Measurements from ENCODE around the gene TTPAL. TPM values are rescaled to one million over a fixed set of nuclear protein-coding genes. Genes with fewer than 3 reads are reported as not detected.

TTPAL gene
- total and polyA plus RNA-seq, 7 donors: 1.2 to 8.4 (median 4.5) TPM

DNA sequence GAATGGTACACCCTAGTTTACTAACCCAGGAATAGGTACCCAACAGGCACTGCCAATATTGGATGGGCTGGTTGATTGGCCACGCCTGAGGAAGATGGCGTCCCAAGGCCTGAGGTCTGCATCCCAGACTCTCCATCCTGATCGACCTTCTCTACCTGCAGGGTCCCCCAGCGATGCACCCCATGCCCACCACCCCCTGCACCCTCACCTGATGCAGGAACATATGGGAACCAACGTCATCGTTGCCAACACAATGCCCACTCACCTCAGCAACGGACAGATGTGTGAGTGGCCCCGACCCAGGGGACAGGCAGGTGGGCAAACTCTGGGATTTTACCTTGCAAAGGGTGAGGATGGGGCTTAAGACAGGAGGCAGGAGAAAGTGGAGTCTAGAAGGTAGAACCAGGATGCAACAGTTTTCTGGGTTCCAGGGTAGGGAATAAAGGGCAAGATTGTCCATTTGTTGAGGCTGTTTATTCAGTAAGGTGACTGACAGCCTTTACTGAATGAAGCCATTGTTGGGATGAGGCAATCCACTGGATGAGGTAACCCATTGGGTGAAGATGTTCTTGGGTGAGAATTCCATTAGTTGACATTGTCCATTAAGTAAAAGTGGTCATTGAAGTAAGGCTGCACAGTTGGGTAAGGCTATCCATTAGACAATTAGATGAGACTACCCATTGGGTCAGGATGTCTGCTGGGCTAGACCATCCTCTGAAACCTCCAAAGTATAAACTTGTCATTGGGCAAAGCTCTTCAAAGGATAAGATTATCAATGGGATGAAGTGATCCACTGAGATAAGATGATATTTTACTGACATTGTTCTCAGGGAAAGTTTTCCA lies 47.3 kb upstream of the TTPAL start:
- Histone ChIP-seq H3K36me3 (ENCODE audit: insufficient read depth in 1 of 2, low read depth in 1 of 2) (no peaks in the 10 kb centered on the region), H3K27ac (no peak overlapping the region), H3K27me3 (ENCODE audit: insufficient read depth in 3 of 3, low read length in 2 of 3) (peaks cover 0 to 17% (median 6%) of the 10 kb centered on the region in 3 donors), H3K4me3 (no peak overlapping the region), H3K4me1 (no peaks in the 10 kb centered on the region), H3K9me3 (no peaks in the 10 kb centered on the region)
- ATAC-seq (no peak), DNase-seq (no peak)
- WGBS, 3 donors: 84 to 86% (median 86%) methylated on average over 8 of the region's 8 CpGs
- TF ChIP-seq, protein P1, sequence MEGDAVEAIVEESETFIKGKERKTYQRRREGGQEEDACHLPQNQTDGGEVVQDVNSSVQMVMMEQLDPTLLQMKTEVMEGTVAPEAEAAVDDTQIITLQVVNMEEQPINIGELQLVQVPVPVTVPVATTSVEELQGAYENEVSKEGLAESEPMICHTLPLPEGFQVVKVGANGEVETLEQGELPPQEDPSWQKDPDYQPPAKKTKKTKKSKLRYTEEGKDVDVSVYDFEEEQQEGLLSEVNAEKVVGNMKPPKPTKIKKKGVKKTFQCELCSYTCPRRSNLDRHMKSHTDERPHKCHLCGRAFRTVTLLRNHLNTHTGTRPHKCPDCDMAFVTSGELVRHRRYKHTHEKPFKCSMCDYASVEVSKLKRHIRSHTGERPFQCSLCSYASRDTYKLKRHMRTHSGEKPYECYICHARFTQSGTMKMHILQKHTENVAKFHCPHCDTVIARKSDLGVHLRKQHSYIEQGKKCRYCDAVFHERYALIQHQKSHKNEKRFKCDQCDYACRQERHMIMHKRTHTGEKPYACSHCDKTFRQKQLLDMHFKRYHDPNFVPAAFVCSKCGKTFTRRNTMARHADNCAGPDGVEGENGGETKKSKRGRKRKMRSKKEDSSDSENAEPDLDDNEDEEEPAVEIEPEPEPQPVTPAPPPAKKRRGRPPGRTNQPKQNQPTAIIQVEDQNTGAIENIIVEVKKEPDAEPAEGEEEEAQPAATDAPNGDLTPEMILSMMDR (IDR thresholded peaks at IDR 0.05): no peak
- intact Hi-C loops (cut with DNase I): no loop called here

DNA sequence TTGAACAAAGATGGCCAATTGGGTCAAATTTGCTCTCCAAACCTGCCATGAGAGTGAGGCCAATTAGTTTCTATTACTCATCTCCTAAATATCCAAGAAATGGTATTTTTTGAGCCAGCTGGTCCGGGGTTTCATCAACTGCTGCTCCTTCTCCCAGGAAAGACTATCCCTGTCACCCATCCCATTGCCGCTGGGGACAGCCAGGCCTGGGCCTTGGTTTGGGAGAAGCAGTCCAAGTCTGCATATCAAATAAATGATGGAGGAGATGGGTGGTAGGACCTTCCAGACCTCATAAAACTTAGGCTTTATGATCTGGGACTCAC lies 46.7 kb upstream of the TTPAL start:
- 25 to 46% (median 32%) methylated on average over 2 of the region's 2 CpGs for WGBS, 3 donors
- ATAC-seq (no peak), DNase-seq (no peak)
- H3K4me1 ChIP-seq: no peaks in the 10 kb centered on the region
- no peak overlapping the region for H3K27ac ChIP-seq
- TF ChIP-seq, protein P1 (IDR thresholded peaks at IDR 0.05): no peak
- H3K27me3 ChIP-seq (ENCODE audit: insufficient read depth in 3 of 3, low read length in 2 of 3): peaks cover 0 to 12% (median 6%) of the 10 kb centered on the region in 3 donors
- H3K4me3 ChIP-seq: no peak overlapping the region
- H3K36me3 ChIP-seq (ENCODE audit: insufficient read depth in 1 of 2, low read depth in 1 of 2): no peaks in the 10 kb centered on the region
- intact Hi-C loops (cut with DNase I): no loop called here
- no peaks in the 10 kb centered on the region for H3K9me3 ChIP-seq

DNA sequence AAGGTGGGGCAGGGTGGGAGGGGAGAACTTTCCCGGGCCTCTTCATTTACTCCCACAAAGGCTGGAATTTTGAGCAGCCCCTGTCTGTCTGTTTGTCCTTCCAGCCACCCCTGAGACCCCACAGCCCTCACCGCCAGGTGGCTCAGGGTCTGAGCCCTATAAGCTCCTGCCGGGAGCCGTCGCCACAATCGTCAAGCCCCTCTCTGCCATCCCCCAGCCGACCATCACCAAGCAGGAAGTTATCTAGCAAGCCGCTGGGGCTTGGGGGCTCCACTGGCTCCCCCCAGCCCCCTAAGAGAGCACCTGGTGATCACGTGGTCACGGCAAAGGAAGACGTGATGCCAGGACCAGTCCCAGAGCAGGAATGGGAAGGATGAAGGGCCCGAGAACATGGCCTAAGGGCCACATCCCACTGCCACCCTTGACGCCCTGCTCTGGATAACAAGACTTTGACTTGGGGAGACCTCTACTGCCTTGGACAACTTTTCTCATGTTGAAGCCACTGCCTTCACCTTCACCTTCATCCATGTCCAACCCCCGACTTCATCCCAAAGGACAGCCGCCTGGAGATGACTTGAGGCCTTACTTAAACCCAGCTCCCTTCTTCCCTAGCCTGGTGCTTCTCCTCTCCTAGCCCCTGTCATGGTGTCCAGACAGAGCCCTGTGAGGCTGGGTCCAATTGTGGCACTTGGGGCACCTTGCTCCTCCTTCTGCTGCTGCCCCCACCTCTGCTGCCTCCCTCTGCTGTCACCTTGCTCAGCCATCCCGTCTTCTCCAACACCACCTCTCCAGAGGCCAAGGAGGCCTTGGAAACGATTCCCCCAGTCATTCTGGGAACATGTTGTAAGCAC lies 46.0 kb upstream of the TTPAL start:
- ATAC-seq (no peak), DNase-seq (no peak)
- no peaks in the 10 kb centered on the region for H3K9me3 ChIP-seq
- TF ChIP-seq, protein P1 (IDR thresholded peaks at IDR 0.05): no peak
- no peak overlapping the region for H3K4me3 ChIP-seq
- H3K27ac ChIP-seq: no peak overlapping the region
- no peaks in the 10 kb centered on the region for H3K4me1 ChIP-seq
- WGBS, 3 donors: 78 to 84% (median 84%) methylated on average over 16 to 17 of the region's 17 CpGs
- no peaks in the 10 kb centered on the region for H3K36me3 ChIP-seq (ENCODE audit: insufficient read depth in 1 of 2, low read depth in 1 of 2)
- intact Hi-C loops (cut with DNase I): no loop called here
- peaks cover 0 to 12% (median 6%) of the 10 kb centered on the region in 3 donors for H3K27me3 ChIP-seq (ENCODE audit: insufficient read depth in 3 of 3, low read length in 2 of 3)

DNA sequence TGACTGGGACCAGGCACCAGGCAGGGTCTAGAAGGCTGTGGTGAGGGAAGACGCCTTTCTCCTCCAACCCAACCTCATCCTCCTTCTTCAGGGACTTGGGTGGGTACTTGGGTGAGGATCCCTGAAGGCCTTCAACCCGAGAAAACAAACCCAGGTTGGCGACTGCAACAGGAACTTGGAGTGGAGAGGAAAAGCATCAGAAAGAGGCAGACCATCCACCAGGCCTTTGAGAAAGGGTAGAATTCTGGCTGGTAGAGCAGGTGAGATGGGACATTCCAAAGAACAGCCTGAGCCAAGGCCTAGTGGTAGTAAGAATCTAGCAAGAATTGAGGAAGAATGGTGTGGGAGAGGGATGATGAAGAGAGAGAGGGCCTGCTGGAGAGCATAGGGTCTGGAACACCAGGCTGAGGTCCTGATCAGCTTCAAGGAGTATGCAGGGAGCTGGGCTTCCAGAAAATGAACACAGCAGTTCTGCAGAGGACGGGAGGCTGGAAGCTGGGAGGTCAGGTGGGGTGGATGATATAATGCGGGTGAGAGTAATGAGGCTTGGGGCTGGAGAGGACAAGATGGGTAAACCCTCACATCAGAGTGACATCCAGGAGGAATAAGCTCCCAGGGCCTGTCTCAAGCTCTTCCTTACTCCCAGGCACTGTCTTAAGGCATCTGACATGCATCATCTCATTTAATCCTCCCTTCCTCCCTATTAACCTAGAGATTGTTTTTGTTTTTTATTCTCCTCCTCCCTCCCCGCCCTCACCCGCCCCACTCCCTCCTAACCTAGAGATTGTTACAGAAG lies 45.2 kb upstream of the TTPAL start:
- no peak overlapping the region for H3K4me3 ChIP-seq
- WGBS, 3 donors: 78 to 90% (median 80%) methylated on average over 7 of the region's 7 CpGs
- no peaks in the 10 kb centered on the region for H3K4me1 ChIP-seq
- intact Hi-C loops (cut with DNase I): no loop called here
- H3K36me3 ChIP-seq (ENCODE audit: insufficient read depth in 1 of 2, low read depth in 1 of 2): no peaks in the 10 kb centered on the region
- no peak overlapping the region for H3K27ac ChIP-seq
- H3K27me3 ChIP-seq (ENCODE audit: insufficient read depth in 3 of 3, low read length in 2 of 3): peaks cover 0 to 12% (median 4%) of the 10 kb centered on the region in 3 donors
- H3K9me3 ChIP-seq: no peaks in the 10 kb centered on the region
- TF ChIP-seq, protein P1 (IDR thresholded peaks at IDR 0.05): no peak
- ATAC-seq (no peak), DNase-seq (no peak)

Measured in psoas muscle (tissue), 8 donors.